Measurements from ENCODE around the gene COL4A5.

COL4A5 gene

GRCh38 chrX:108558217-108558616 lies 118.6 kb downstream of the COL4A5 start:
- H3K9me3 ChIP-seq (ENCODE audit: control insufficient read depth, low read depth, low read length): no peaks in the 10 kb centered on the region
- H3K36me3 ChIP-seq (ENCODE audit: control insufficient read depth, low read depth, low read length): no peaks in the 10 kb centered on the region
- no peak overlapping the region for H3K9ac ChIP-seq (ENCODE audit: low read length)
- H3K4me1 ChIP-seq (ENCODE audit: control insufficient read depth, low read depth, low read length): no peaks in the 10 kb centered on the region
- no peak overlapping the region for H3K27ac ChIP-seq (ENCODE audit: low read length)
- no peaks in the 10 kb centered on the region for H3K27me3 ChIP-seq (ENCODE audit: control insufficient read depth, insufficient read depth, low read length)
- H3K4me3 ChIP-seq (ENCODE audit: low read length): no peak overlapping the region

- Histone ChIP-seq H3K27me3 (ENCODE audit: control insufficient read depth, insufficient read depth, low read length) (no peaks in the 10 kb centered on the region), H3K4me3 (ENCODE audit: low read length) (no peak overlapping the region), H3K36me3 (ENCODE audit: control insufficient read depth, low read depth, low read length) (peaks cover 3% of the 10 kb centered on the region)
Measured at GRCh38 chrX:108573136-108573535, 133.5 kb downstream of the COL4A5 start.

GRCh38 chrX:108582151-108582550 lies 142.5 kb downstream of the COL4A5 start:
- H3K36me3 ChIP-seq (ENCODE audit: control insufficient read depth, low read depth, low read length): peaks cover 22% of the 10 kb centered on the region
- no peaks in the 10 kb centered on the region for H3K9me3 ChIP-seq (ENCODE audit: control insufficient read depth, low read depth, low read length)
- peaks cover 26% of the 10 kb centered on the region for H3K4me1 ChIP-seq (ENCODE audit: control insufficient read depth, low read depth, low read length)
- H3K9ac ChIP-seq (ENCODE audit: low read length): no peak overlapping the region
- H3K27ac ChIP-seq (ENCODE audit: low read length): no peak overlapping the region
- H3K27me3 ChIP-seq (ENCODE audit: control insufficient read depth, insufficient read depth, low read length): no peaks in the 10 kb centered on the region
- H3K4me3 ChIP-seq (ENCODE audit: low read length): no peak overlapping the region

More at GRCh38 chrX:108573136-108573535, 133.5 kb downstream of the COL4A5 start:
- Histone ChIP-seq H3K9me3 (ENCODE audit: control insufficient read depth, low read depth, low read length) (no peaks in the 10 kb centered on the region), H3K9ac (ENCODE audit: low read length) (no peak overlapping the region), H3K4me1 (ENCODE audit: control insufficient read depth, low read depth, low read length) (peaks cover 7% of the 10 kb centered on the region), H3K27ac (ENCODE audit: low read length) (no peak overlapping the region)

- Histone ChIP-seq H3K4me1 (ENCODE audit: control insufficient read depth, low read depth, low read length) (peaks cover 23% of the 10 kb centered on the region), H3K27ac (ENCODE audit: low read length) (no peak overlapping the region), H3K4me3 (ENCODE audit: low read length) (no peak overlapping the region), H3K27me3 (ENCODE audit: control insufficient read depth, insufficient read depth, low read length) (no peaks in the 10 kb centered on the region), H3K36me3 (ENCODE audit: control insufficient read depth, low read depth, low read length) (peaks cover 19% of the 10 kb centered on the region), H3K9me3 (ENCODE audit: control insufficient read depth, low read depth, low read length) (no peaks in the 10 kb centered on the region), H3K9ac (ENCODE audit: low read length) (no peak overlapping the region)
Measured at GRCh38 chrX:108584617-108585211, 145.1 kb downstream of the COL4A5 start.

GRCh38 chrX:108590496-108590895 lies 150.9 kb downstream of the COL4A5 start:
- Histone ChIP-seq H3K27me3 (ENCODE audit: control insufficient read depth, insufficient read depth, low read length) (no peaks in the 10 kb centered on the region), H3K4me3 (ENCODE audit: low read length) (no peak overlapping the region), H3K9me3 (ENCODE audit: control insufficient read depth, low read depth, low read length) (no peaks in the 10 kb centered on the region), H3K4me1 (ENCODE audit: control insufficient read depth, low read depth, low read length) (no peaks in the 10 kb centered on the region), H3K27ac (ENCODE audit: low read length) (no peak overlapping the region), H3K36me3 (ENCODE audit: control insufficient read depth, low read depth, low read length) (peaks cover 29% of the 10 kb centered on the region), H3K9ac (ENCODE audit: low read length) (no peak overlapping the region)

- H3K27me3 ChIP-seq (ENCODE audit: control insufficient read depth, insufficient read depth, low read length): no peaks in the 10 kb centered on the region
- no peak overlapping the region for H3K4me3 ChIP-seq (ENCODE audit: low read length)
- no peaks in the 10 kb centered on the region for H3K9me3 ChIP-seq (ENCODE audit: control insufficient read depth, low read depth, low read length)
- H3K9ac ChIP-seq (ENCODE audit: low read length): no peak overlapping the region
- no peak overlapping the region for H3K27ac ChIP-seq (ENCODE audit: low read length)
- H3K4me1 ChIP-seq (ENCODE audit: control insufficient read depth, low read depth, low read length): no peaks in the 10 kb centered on the region
- peaks cover 41% of the 10 kb centered on the region for H3K36me3 ChIP-seq (ENCODE audit: control insufficient read depth, low read depth, low read length)
Measured at GRCh38 chrX:108601276-108601675, 161.6 kb downstream of the COL4A5 start.

- Histone ChIP-seq H3K4me3 (ENCODE audit: low read length) (no peak overlapping the region), H3K27me3 (ENCODE audit: control insufficient read depth, insufficient read depth, low read length) (no peaks in the 10 kb centered on the region), H3K27ac (ENCODE audit: low read length) (no peak overlapping the region), H3K9me3 (ENCODE audit: control insufficient read depth, low read depth, low read length) (no peaks in the 10 kb centered on the region), H3K9ac (ENCODE audit: low read length) (no peak overlapping the region), H3K36me3 (ENCODE audit: control insufficient read depth, low read depth, low read length) (peaks cover 18% of the 10 kb centered on the region), H3K4me1 (ENCODE audit: control insufficient read depth, low read depth, low read length) (no peaks in the 10 kb centered on the region)
Measured at GRCh38 chrX:108610141-108610540, 170.5 kb downstream of the COL4A5 start.

- Histone ChIP-seq H3K4me3 (ENCODE audit: low read length) (no peak overlapping the region), H3K27me3 (ENCODE audit: control insufficient read depth, insufficient read depth, low read length) (no peaks in the 10 kb centered on the region), H3K36me3 (ENCODE audit: control insufficient read depth, low read depth, low read length) (peaks cover 9% of the 10 kb centered on the region), H3K9me3 (ENCODE audit: control insufficient read depth, low read depth, low read length) (no peaks in the 10 kb centered on the region), H3K4me1 (ENCODE audit: control insufficient read depth, low read depth, low read length) (no peaks in the 10 kb centered on the region), H3K9ac (ENCODE audit: low read length) (no peak overlapping the region), H3K27ac (ENCODE audit: low read length) (no peak overlapping the region)
Measured at GRCh38 chrX:108614616-108615015, 175.0 kb downstream of the COL4A5 start.

- Histone ChIP-seq H3K9me3 (ENCODE audit: control insufficient read depth, low read depth, low read length) (peaks cover 17% of the 10 kb centered on the region), H3K4me1 (ENCODE audit: control insufficient read depth, low read depth, low read length) (no peaks in the 10 kb centered on the region), H3K27ac (ENCODE audit: low read length) (no peak overlapping the region), H3K9ac (ENCODE audit: low read length) (no peak overlapping the region), H3K4me3 (ENCODE audit: low read length) (no peak overlapping the region), H3K27me3 (ENCODE audit: control insufficient read depth, insufficient read depth, low read length) (no peaks in the 10 kb centered on the region), H3K36me3 (ENCODE audit: control insufficient read depth, low read depth, low read length) (peaks cover 10% of the 10 kb centered on the region)
Measured at GRCh38 chrX:108640817-108641216, 201.2 kb downstream of the COL4A5 start.

GRCh38 chrX:108641589-108642272 lies 202.1 kb downstream of the COL4A5 start:
- H3K36me3 ChIP-seq (ENCODE audit: control insufficient read depth, low read depth, low read length): peaks cover 6% of the 10 kb centered on the region
- H3K27me3 ChIP-seq (ENCODE audit: control insufficient read depth, insufficient read depth, low read length): no peaks in the 10 kb centered on the region
- no peaks in the 10 kb centered on the region for H3K4me1 ChIP-seq (ENCODE audit: control insufficient read depth, low read depth, low read length)
- H3K4me3 ChIP-seq (ENCODE audit: low read length): no peak overlapping the region
- H3K9me3 ChIP-seq (ENCODE audit: control insufficient read depth, low read depth, low read length): peaks cover 17% of the 10 kb centered on the region
- H3K27ac ChIP-seq (ENCODE audit: low read length): no peak overlapping the region
- H3K9ac ChIP-seq (ENCODE audit: low read length): no peak overlapping the region

GRCh38 chrX:108642273-108642628 lies 202.6 kb downstream of the COL4A5 start:
- Histone ChIP-seq H3K4me3 (ENCODE audit: low read length) (no peak overlapping the region), H3K36me3 (ENCODE audit: control insufficient read depth, low read depth, low read length) (peaks cover 6% of the 10 kb centered on the region), H3K4me1 (ENCODE audit: control insufficient read depth, low read depth, low read length) (no peaks in the 10 kb centered on the region), H3K9ac (ENCODE audit: low read length) (no peak overlapping the region), H3K9me3 (ENCODE audit: control insufficient read depth, low read depth, low read length) (peaks cover 13% of the 10 kb centered on the region), H3K27ac (ENCODE audit: low read length) (no peak overlapping the region), H3K27me3 (ENCODE audit: control insufficient read depth, insufficient read depth, low read length) (no peaks in the 10 kb centered on the region)

- no peak overlapping the region for H3K4me3 ChIP-seq (ENCODE audit: low read length)
- no peak overlapping the region for H3K9ac ChIP-seq (ENCODE audit: low read length)
- H3K36me3 ChIP-seq (ENCODE audit: control insufficient read depth, low read depth, low read length): no peaks in the 10 kb centered on the region
- H3K27ac ChIP-seq (ENCODE audit: low read length): no peak overlapping the region
- H3K4me1 ChIP-seq (ENCODE audit: control insufficient read depth, low read depth, low read length): no peaks in the 10 kb centered on the region
- no peaks in the 10 kb centered on the region for H3K9me3 ChIP-seq (ENCODE audit: control insufficient read depth, low read depth, low read length)
- no peaks in the 10 kb centered on the region for H3K27me3 ChIP-seq (ENCODE audit: control insufficient read depth, insufficient read depth, low read length)
Measured at GRCh38 chrX:108664701-108665100, 225.1 kb downstream of the COL4A5 start.

Measured in iPS-18a (cell line).